DOHH2 (cell line): ENCODE measurements around the gene IGSF22.
"Not testable (repeated sequence)": the region's sequence is repeated elsewhere in the genome, so short reads cannot be mapped to it uniquely, and the experiment has no call there.

Source experiments
- H3F3A ChIP-seq: fragments of 200-600 bp; sonication (generic), shearing (Covaris generic); 2 replicates; pipeline ENCODE4 v1.6.0; 2016; ENCODE audit warnings: antibody characterized with exemption, mild to moderate bottlenecking; ENCODE audit not compliant: control insufficient read depth, insufficient read depth
- H3K27ac ChIP-seq: fragments of 200-600 bp; sonication (generic); 2 replicates; pipeline ENCODE4 v1.5.1; 2014; ENCODE audit warnings: low read depth, mild to moderate bottlenecking, low read length, moderate library complexity
- H3K27me3 ChIP-seq: fragments of 200-600 bp; sonication (generic); 2 replicates; pipeline ENCODE4 v1.6.1; 2014; ENCODE audit warnings: mild to moderate bottlenecking, low read length, mixed read lengths; ENCODE audit not compliant: control insufficient read depth
- H3K36me3 ChIP-seq: fragments of 200-600 bp; sonication (generic); 2 replicates; pipeline ENCODE4 v1.6.1; 2014; ENCODE audit warnings: mild to moderate bottlenecking, low read length, moderate library complexity, mixed read lengths; ENCODE audit not compliant: control insufficient read depth
- H3K4me1 ChIP-seq: fragments of 200-600 bp; sonication (generic); 2 replicates; pipeline ENCODE4 v1.6.1; 2014; ENCODE audit warnings: mild to moderate bottlenecking, low read length, mixed read lengths; ENCODE audit not compliant: control insufficient read depth
- H3K4me2 ChIP-seq: fragments of 200-600 bp; sonication (generic); 2 replicates; pipeline ENCODE4 v1.6.0; 2014; ENCODE audit warnings: mild to moderate bottlenecking, low read length, moderate library complexity
- H3K4me3 ChIP-seq: fragments of 200-600 bp; sonication (generic); 2 replicates; pipeline ENCODE4 v1.5.1; 2014; ENCODE audit warnings: mild to moderate bottlenecking, low read length, mixed read lengths
- H3K79me2 ChIP-seq: fragments of 200-600 bp; sonication (generic); 2 replicates; pipeline ENCODE4 v1.6.1; 2014; ENCODE audit warnings: mild to moderate bottlenecking, low read length, mixed read lengths; ENCODE audit not compliant: control insufficient read depth
- H3K9me2 ChIP-seq: fragments of 200-600 bp; sonication (generic); replicated peaks from 2 replicates; pipeline ENCODE4 v1.6.1; 2014; ENCODE audit warnings: mild to moderate bottlenecking, low read length, mixed read lengths; ENCODE audit not compliant: control insufficient read depth
- H3K9me3 ChIP-seq: fragments of 200-600 bp; sonication (generic); 2 replicates; pipeline ENCODE4 v1.6.1; 2014; ENCODE audit warnings: antibody characterized with exemption, low read length, mixed read lengths; ENCODE audit not compliant: control insufficient read depth, insufficient read depth
- H4K20me1 ChIP-seq: fragments of 200-600 bp; sonication (generic); 2 replicates; pipeline ENCODE4 v1.6.0; 2014; ENCODE audit warnings: low read depth, mild to moderate bottlenecking, antibody characterized with exemption, low read length, moderate library complexity; ENCODE audit not compliant: control insufficient read depth, insufficient read depth
- EZH2phosphoT487 ChIP-seq: fragments of 200-600 bp; sonication (generic); IDR thresholded peaks from 2 replicates; pipeline ENCODE4 v1.6.1; 2017; ENCODE audit warnings: borderline replicate concordance, mild to moderate bottlenecking, antibody characterized with exemption, low read length, moderate library complexity, mixed read lengths
- TF ChIP-seq, protein P1 (sequence below): fragments of 200-600 bp; sonication (generic); IDR thresholded peaks from one replicate; pipeline ENCODE4 v1.5.1; 2014; ENCODE audit warnings: antibody characterized with exemption, mild to moderate bottlenecking, low read depth, low read length; ENCODE audit not compliant: poor library complexity, severe bottlenecking

The IGSF22 gene

DNA sequence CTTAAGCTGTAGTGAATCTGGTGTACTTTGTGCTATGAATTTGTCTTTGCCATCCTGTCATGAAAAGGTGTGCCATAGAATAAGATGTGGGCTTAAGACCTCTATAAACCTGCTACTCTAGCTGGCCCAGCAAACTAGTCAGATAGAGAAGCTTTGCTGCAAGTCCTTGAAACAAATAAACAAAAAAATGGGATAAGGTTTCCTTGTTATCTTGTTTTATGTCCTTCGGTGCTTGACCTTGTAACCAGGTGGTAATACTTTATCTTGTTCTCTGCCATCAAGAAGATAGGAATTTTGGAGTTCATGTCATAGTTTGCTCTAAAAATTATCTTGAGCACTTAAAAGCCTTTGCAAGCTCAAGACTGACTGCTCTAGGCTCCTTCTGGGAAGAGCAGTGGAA lies 41.7 kb downstream of the IGSF22 start:
- Histone ChIP-seq H3K79me2 (no peaks in the 10 kb centered on the region), H3K4me2 (no peak overlapping the region), H3K4me1 (no peaks in the 10 kb centered on the region), H3F3A (no peaks in the 10 kb centered on the region), H3K4me3 (no peak overlapping the region), H4K20me1 (no peaks in the 10 kb centered on the region), H3K27ac (no peak overlapping the region), H3K9me3 (no peaks in the 10 kb centered on the region), H3K27me3 (0 out of 2 replicates have a peak, but pooled peaks cover 3% of the 10 kb centered on the region), H3K9me2 (no peaks in the 10 kb centered on the region), H3K36me3 (no peaks in the 10 kb centered on the region)
- TF ChIP-seq EZH2phosphoT487 = no peak
- TF ChIP-seq, protein P1, sequence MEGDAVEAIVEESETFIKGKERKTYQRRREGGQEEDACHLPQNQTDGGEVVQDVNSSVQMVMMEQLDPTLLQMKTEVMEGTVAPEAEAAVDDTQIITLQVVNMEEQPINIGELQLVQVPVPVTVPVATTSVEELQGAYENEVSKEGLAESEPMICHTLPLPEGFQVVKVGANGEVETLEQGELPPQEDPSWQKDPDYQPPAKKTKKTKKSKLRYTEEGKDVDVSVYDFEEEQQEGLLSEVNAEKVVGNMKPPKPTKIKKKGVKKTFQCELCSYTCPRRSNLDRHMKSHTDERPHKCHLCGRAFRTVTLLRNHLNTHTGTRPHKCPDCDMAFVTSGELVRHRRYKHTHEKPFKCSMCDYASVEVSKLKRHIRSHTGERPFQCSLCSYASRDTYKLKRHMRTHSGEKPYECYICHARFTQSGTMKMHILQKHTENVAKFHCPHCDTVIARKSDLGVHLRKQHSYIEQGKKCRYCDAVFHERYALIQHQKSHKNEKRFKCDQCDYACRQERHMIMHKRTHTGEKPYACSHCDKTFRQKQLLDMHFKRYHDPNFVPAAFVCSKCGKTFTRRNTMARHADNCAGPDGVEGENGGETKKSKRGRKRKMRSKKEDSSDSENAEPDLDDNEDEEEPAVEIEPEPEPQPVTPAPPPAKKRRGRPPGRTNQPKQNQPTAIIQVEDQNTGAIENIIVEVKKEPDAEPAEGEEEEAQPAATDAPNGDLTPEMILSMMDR = no peak

DNA sequence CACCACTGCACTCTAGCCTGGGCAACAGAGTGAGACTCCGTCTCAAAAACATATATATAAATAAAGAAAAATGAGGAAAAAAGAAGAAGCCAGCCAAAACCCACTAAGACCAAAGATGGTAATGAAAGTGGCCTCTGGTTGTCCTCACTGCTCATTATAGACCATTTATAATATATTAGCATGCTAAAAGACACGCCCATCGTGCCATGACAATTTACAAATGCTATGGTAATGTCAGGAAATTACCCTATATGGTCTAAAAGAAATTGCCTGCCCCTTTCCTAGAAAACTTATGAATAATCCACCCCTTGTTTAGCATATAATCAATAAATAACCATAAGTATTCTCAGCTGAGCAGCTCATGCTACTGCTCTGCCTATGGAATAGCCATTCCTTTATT lies 43.5 kb downstream of the IGSF22 start:
- Histone ChIP-seq H3K4me2 (no peak overlapping the region), H3K4me1 (no peaks in the 10 kb centered on the region), H3K79me2 (no peaks in the 10 kb centered on the region), H4K20me1 (no peaks in the 10 kb centered on the region), H3K27me3 (0 out of 2 replicates have a peak, but pooled peaks cover 3% of the 10 kb centered on the region), H3K4me3 (no peak overlapping the region), H3F3A (no peaks in the 10 kb centered on the region), H3K36me3 (no peaks in the 10 kb centered on the region), H3K27ac (no peak overlapping the region), H3K9me3 (no peaks in the 10 kb centered on the region), H3K9me2 (no peaks in the 10 kb centered on the region)
- TF ChIP-seq EZH2phosphoT487 = no peak
- TF ChIP-seq, protein P1 = no peak

DNA sequence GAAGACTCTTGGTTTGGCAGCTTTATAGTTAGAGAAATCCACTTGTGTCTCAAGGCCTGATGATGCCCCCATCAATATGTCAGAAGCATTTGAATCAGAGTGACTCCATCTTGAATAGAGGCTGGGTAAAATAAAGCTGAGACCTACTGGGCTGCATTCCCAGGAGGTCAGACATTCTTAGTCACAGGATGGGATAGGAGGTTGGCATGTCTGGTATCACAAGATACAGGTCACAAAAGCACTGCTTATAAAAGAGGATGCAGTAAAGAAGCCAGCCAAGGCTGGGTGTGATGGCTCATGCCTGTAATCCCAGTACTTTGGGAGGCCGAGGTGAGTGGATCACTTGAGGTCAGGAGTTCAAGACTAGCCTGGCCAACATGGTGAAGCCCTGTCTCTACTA lies 44.0 kb downstream of the IGSF22 start:
- H3K79me2 ChIP-seq, H3K9me3 ChIP-seq, H3K9me2 ChIP-seq, H3K4me2 ChIP-seq, H4K20me1 ChIP-seq, H3F3A ChIP-seq, H3K4me3 ChIP-seq, H3K4me1 ChIP-seq, H3K36me3 ChIP-seq, H3K27ac ChIP-seq, H3K27me3 ChIP-seq: not testable (repeated sequence)

DNA sequence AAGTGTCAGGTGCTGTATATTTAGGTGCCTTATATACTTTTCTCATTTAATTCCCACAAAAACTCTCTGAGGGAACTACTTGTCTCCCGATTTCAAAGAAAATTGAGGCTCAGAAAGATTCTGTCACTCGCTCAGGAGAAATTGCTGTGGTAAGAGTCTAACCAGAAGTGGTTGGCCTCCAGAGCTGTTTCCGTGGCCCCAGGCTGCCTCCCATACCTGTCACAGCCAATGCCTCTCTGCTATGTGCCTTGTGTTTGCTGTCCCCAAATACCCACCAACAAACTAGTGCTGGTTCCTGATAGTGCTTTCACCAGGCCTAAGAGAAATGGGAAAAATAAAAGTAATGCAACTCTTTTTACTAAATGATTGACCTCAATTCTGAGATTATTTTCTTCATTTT lies 48.4 kb downstream of the IGSF22 start:
- H3K4me3 ChIP-seq = no peak overlapping the region
- H4K20me1 ChIP-seq = no peaks in the 10 kb centered on the region
- no peak overlapping the region for H3K4me2 ChIP-seq
- TF ChIP-seq, protein P1 = no peak
- no peaks in the 10 kb centered on the region for H3F3A ChIP-seq
- H3K9me3 ChIP-seq = no peaks in the 10 kb centered on the region
- no peaks in the 10 kb centered on the region for H3K27me3 ChIP-seq
- no peaks in the 10 kb centered on the region for H3K79me2 ChIP-seq
- H3K9me2 ChIP-seq = no peaks in the 10 kb centered on the region
- H3K27ac ChIP-seq = no peak overlapping the region
- no peaks in the 10 kb centered on the region for H3K4me1 ChIP-seq
- no peaks in the 10 kb centered on the region for H3K36me3 ChIP-seq
